GM19455 (cell line): ENCODE measurements around the gene LILRB1.
"Not testable (repeated sequence)": the region's sequence is repeated elsewhere in the genome, so short reads cannot be mapped to it uniquely, and the experiment has no call there.

Experiments
- ATAC-seq: cut with Tn5 transposase; IDR thresholded peaks from one replicate; pipeline ENCODE4 v1.9.1; 2021; ENCODE audit not compliant: unreplicated experiment

Gene LILRB1

GRCh38 chr19:54624934-54625730 is 5.2 kb upstream of the LILRB1 start:
- not testable (repeated sequence) for ATAC-seq

- ATAC-seq, result no peak
Measured at GRCh38 chr19:54626757-54627156, 3.5 kb upstream of the LILRB1 start.

- not testable (repeated sequence) for ATAC-seq
Measured at GRCh38 chr19:54627912-54628311, 2.4 kb upstream of the LILRB1 start.

- no peak for ATAC-seq
Measured at GRCh38 chr19:54630782-54631181, 498 bp downstream of the LILRB1 start.

GRCh38 chr19:54631489-54632337 is 1.4 kb downstream of the LILRB1 start:
- not testable (repeated sequence) for ATAC-seq

- ATAC-seq, result not testable (repeated sequence)
Measured at GRCh38 chr19:54632517-54632916, 2.2 kb downstream of the LILRB1 start.

GRCh38 chr19:54633401-54633800 is 3.1 kb downstream of the LILRB1 start:
- no peak for ATAC-seq

GRCh38 chr19:54636081-54636480 is 5.8 kb downstream of the LILRB1 start:
- not testable (repeated sequence) for ATAC-seq

GRCh38 chr19:54638683-54639082 is 8.4 kb downstream of the LILRB1 start:
- no peak for ATAC-seq

GRCh38 chr19:54642953-54643352 is 12.7 kb downstream of the LILRB1 start:
- not testable (repeated sequence) for ATAC-seq

- ATAC-seq, result not testable (repeated sequence)
Measured at GRCh38 chr19:54643583-54643982, 13.3 kb downstream of the LILRB1 start.

- ATAC-seq, result no peak
Measured at GRCh38 chr19:54644056-54644455, 13.8 kb downstream of the LILRB1 start.

GRCh38 chr19:54646331-54646841 is 16.1 kb downstream of the LILRB1 start:
- no peak for ATAC-seq

- no peak for ATAC-seq
Measured at GRCh38 chr19:54648129-54648528, 17.8 kb downstream of the LILRB1 start.

GRCh38 chr19:54650108-54650655 is 19.9 kb downstream of the LILRB1 start:
- no peak for ATAC-seq

- no peak for ATAC-seq
Measured at GRCh38 chr19:54653181-54653809, 23.0 kb downstream of the LILRB1 start.

GRCh38 chr19:54654447-54655321 is 24.4 kb downstream of the LILRB1 start:
- no peak for ATAC-seq

- ATAC-seq, result no peak
Measured at GRCh38 chr19:54659300-54659699, 29.0 kb downstream of the LILRB1 start.

- ATAC-seq, result no peak
Measured at GRCh38 chr19:54660306-54660705, 30.0 kb downstream of the LILRB1 start.

- ATAC-seq, result no peak
Measured at GRCh38 chr19:54660964-54661363, 30.7 kb downstream of the LILRB1 start.
